GM12864 (cell line): ENCODE measurements around the gene CRIM1.

Experiments
- DNase-seq: peaks from one replicate; pipeline ENCODE4 v3.0.0-alpha.2; 2011; ENCODE audit warnings: low read depth
- H3K4me3 ChIP-seq: 2 replicates; pipeline ENCODE4 v1.5.1; 2011; ENCODE audit warnings: mild to moderate bottlenecking, low read depth, low read length, control low read depth
- TF ChIP-seq, protein P1 (sequence below): IDR thresholded peaks from 2 replicates; pipeline ENCODE4 v1.5.1; 2011; ENCODE audit warnings: low read depth, mild to moderate bottlenecking, moderate library complexity, low read length, control low read depth, inconsistent platforms; ENCODE audit errors: missing control alignments

Gene CRIM1

GRCh38 chr2:36449943-36450392 is 94.4 kb downstream of the CRIM1 start:
- no peak overlapping the region for H3K4me3 ChIP-seq
- no peak for DNase-seq
- TF ChIP-seq, protein P1, sequence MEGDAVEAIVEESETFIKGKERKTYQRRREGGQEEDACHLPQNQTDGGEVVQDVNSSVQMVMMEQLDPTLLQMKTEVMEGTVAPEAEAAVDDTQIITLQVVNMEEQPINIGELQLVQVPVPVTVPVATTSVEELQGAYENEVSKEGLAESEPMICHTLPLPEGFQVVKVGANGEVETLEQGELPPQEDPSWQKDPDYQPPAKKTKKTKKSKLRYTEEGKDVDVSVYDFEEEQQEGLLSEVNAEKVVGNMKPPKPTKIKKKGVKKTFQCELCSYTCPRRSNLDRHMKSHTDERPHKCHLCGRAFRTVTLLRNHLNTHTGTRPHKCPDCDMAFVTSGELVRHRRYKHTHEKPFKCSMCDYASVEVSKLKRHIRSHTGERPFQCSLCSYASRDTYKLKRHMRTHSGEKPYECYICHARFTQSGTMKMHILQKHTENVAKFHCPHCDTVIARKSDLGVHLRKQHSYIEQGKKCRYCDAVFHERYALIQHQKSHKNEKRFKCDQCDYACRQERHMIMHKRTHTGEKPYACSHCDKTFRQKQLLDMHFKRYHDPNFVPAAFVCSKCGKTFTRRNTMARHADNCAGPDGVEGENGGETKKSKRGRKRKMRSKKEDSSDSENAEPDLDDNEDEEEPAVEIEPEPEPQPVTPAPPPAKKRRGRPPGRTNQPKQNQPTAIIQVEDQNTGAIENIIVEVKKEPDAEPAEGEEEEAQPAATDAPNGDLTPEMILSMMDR, result no peak

DNA sequence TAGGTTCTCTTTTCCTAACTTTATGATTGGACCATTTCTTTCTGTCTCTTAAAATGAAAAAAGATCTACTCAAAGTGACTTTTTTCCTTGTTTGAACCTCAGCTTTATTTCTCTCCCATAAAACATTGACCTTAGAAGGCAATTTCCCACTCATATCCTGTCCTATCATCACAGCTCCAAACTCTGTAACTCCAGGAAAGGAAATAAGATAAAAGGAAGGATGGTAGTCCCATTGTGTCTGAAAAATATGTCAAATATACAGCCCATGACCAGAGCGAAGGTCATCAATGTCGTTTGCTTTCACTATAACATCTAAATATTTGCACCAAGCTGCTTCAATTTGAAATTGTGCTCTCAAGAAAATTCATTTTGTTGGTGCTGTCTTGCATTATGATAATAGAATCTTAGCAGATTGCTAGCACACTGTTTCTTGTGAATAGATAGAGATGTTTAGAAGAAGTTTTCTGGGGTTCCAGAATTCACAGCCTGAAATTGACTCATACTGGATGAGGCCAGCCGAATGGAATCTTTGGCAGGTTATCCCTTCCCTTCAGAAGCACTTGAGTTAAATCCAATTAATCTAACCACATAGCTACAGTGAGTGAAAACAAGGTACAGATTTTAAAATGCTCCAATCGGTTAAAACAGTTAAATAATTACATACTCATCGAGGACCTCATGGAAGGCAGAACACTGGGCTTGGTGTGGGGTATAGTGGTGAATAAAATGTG is 95.1 kb downstream of the CRIM1 start:
- TF ChIP-seq, protein P1, result no peak
- no peak overlapping the region for H3K4me3 ChIP-seq
- no peak for DNase-seq

GRCh38 chr2:36451512-36451911 is 95.9 kb downstream of the CRIM1 start:
- H3K4me3 ChIP-seq, result no peak overlapping the region
- no peak for DNase-seq
- TF ChIP-seq, protein P1, result no peak

GRCh38 chr2:36452260-36452659 is 96.7 kb downstream of the CRIM1 start:
- DNase-seq, result no peak
- TF ChIP-seq, protein P1, result no peak
- H3K4me3 ChIP-seq, result no peak overlapping the region

- TF ChIP-seq, protein P1, result no peak
- no peak for DNase-seq
- H3K4me3 ChIP-seq, result no peak overlapping the region
These were observed 98.1 kb downstream of the CRIM1 start for GRCh38 chr2:36453652-36454051.

- no peak for DNase-seq
- H3K4me3 ChIP-seq, result no peak overlapping the region
- TF ChIP-seq, protein P1, result no peak
These were observed 99.4 kb downstream of the CRIM1 start for GRCh38 chr2:36455011-36455410.

DNA sequence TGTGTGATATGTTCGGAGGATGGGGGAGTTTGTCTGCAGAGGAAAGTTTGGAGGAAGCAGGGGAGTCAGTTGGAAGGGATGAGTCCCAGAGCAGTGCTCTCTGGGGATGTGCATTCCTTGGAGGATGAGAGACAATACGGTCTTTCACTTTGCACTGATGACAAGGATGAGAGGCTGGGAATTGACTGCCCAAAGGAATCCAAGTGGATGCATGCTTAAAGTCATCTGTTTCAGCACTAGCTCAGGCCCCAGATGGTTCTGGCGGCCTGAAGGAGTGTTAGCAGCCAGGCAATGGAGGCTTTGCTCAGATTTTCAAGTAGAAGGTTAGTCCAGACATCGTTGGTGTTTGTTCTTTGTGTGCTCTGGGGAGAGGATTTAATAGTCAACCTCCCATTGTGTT is 100.2 kb downstream of the CRIM1 start:
- no peak overlapping the region for H3K4me3 ChIP-seq
- DNase-seq, result no peak
- TF ChIP-seq, protein P1, result no peak
